Activated CD4-positive, alpha-beta memory T cell treated with anti-CD3 and anti-CD28 coated beads, Interleukin-2, amount 10 ng/mL, durations not matched to agents 7 days and 5 days (primary cell): ENCODE data around the gene RHOA. TPM values are rescaled to one million over a fixed set of nuclear protein-coding genes. Genes with fewer than 3 reads are reported as not detected.
"Not testable (repeated sequence)": the region's sequence is repeated elsewhere in the genome, so short reads cannot be mapped to it uniquely, and the experiment has no call there.

ENCODE experiments used
- CTCF ChIA-PET: fragments of 350-600 bp; sonication (Branson Sonifier 250); formaldehyde crosslinking; loops from one replicate; lab custom pipeline; 2021; ENCODE audit warnings: antibody characterized with exemption, inconsistent platforms; lab: Charles Lee
- POLR2A ChIA-PET: fragments of 350-600 bp; sonication (Branson Sonifier 250); formaldehyde crosslinking; loops from one replicate; lab custom pipeline; 2021; ENCODE audit warnings: antibody characterized with exemption; lab: Charles Lee
- DNase-seq: peaks from one replicate; pipeline ENCODE4 v3.0.0-alpha.2; 2020
- H3K27ac Mint-ChIP-seq: one replicate; pipeline ENCODE4 v1.8.0; 2021; ENCODE audit warnings: mild to moderate bottlenecking, mixed read lengths
- H3K27me3 Mint-ChIP-seq: one replicate; pipeline ENCODE4 v1.8.0; 2021; ENCODE audit warnings: mixed read lengths
- H3K36me3 Mint-ChIP-seq: one replicate; pipeline ENCODE4 v1.8.0; 2021; ENCODE audit warnings: low read depth, mixed read lengths
- H3K4me1 Mint-ChIP-seq: one replicate; pipeline ENCODE4 v1.8.0; 2021; ENCODE audit warnings: mixed read lengths
- H3K4me3 Mint-ChIP-seq: one replicate; pipeline ENCODE4 v1.8.0; 2021; ENCODE audit warnings: mild to moderate bottlenecking, mixed read lengths
- H3K9me3 Mint-ChIP-seq: one replicate; pipeline ENCODE4 v1.8.0; 2021; ENCODE audit warnings: mixed read lengths
- total RNA-seq, 2 experiments: library from RNA; stranded (reverse); gene quantifications; one replicate each; pipeline ENCODE4 v1.2.3, GENCODE V29; 2021

The RHOA gene
- total RNA-seq, 2 experiments from 2014 or later, result 504 to 505 TPM

DNA sequence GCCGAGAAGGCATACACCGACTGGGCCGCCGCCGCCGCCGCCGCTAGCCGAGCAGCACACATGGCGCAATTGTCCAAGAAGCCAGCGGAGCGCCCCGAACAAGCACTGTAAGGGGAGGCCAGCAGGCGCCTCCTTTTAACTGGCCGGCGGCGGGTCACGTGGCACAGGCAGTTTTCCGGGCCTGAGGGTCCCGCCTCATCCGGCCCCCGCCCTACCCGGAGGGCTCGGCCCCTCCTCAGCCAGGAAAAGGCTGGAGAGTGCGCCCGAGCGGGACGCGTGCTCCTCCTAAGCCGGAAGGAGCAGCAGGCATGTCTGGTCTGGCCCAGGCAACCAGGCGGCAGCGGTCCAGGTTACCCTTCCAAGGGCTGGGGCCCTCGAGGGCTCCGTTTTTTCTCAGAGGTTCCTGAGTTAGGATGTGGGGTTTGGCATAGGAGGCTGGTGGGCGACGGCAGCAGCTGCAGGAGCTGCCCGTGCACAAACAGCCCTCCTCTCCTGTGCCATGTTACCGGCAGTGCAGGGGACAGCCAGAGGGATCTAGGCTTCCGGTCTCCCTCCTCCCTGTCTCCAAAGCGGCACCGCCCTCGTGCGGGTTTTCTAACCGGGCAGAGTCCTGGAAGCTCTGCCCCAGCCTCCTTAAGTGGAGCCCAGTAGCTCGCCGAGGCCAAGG lies 53.4 kb downstream of the RHOA start, which contains the start of gene GPX1:
GPX1 (minus strand) TSS at position 137 of the 667 bp plus-strand sequence; CDS start at position 62, 75 bp downstream.
- Mint-ChIP-seq H3K9me3 (no peaks in the 10 kb centered on the region), H3K4me3 (peak within 1 kb of the TSS; percentile 90), H3K4me1 (peaks cover 39% of the 10 kb centered on the region), H3K27me3 (no peaks in the 10 kb centered on the region), H3K36me3 (peaks cover 55% of the 10 kb centered on the region), H3K27ac (peak within 1 kb of the TSS; percentile 86)
- POLR2A ChIA-PET, result interaction anchor here (0.8 to 4.5 kb wide), 12 partner anchors 8 to 89 kb away, joined by 3 to 55 read pairs (median 4); partner anchors contain the start of genes NICN1, RHOA, TCTA and USP4
- CTCF ChIA-PET, result interaction anchor here (1.1 to 2.6 kb wide), 4 partner anchors 18 to 91 kb away, joined by 6 to 11 read pairs (median 10); partner anchors contain the start of gene USP4
- DNase-seq, result peak; percentile 84

DNA sequence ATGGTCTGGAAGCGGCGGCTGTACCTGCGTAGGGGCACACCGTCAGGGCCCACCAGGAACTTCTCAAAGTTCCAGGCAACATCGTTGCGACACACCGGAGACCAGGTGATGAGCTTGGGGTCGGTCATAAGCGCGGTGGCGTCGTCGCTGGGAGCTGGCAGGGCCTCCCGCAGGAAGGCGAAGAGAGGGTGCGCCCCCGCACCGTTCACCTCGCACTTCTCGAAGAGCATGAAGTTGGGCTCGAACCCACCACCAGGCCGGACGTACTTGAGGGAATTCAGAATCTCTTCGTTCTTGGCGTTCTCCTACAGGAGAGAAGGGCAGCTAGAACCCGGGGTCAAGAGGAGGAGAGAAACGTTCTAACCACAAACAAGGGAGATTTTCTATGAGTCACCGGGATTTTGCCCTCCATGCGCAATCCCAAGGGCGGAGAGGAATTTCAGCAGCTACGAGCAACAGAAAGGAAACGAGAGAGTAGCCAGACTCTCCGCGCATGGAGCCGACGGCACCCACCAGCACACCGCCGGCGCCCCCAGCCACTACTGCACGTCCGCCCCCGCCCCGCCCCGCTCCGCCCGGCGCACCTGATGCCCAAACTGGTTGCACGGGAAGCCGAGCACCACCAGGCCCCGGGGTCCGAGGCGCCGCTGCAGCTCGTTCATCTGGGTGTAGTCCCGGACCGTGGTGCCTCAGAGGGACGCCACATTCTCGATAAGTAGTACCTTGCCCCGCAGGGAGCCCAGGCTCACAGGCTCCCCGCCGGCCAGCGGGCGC lies 54.1 kb downstream of the RHOA start:
- Mint-ChIP-seq H3K4me3 (peak overlapping the region; percentile 90), H3K27ac (peak overlapping the region; percentile 86), H3K4me1 (peaks cover 42% of the 10 kb centered on the region), H3K36me3 (peaks cover 51% of the 10 kb centered on the region)
- H3K27me3 Mint-ChIP-seq, H3K9me3 Mint-ChIP-seq: not testable (repeated sequence)
- ChIA-PET POLR2A (interaction anchor here (0.8 to 4.5 kb wide), 9 partner anchors 11 to 264 kb away, joined by 3 to 55 read pairs (median 4); partner anchors contain the start of genes NICN1, QRICH1, RHOA and TCTA), CTCF (interaction anchor here (0.9 to 2.6 kb wide), 4 partner anchors 15 to 92 kb away, joined by 3 to 11 read pairs (median 8); partner anchors contain the start of gene USP4)
- DNase-seq, result peak; percentile 49

DNA sequence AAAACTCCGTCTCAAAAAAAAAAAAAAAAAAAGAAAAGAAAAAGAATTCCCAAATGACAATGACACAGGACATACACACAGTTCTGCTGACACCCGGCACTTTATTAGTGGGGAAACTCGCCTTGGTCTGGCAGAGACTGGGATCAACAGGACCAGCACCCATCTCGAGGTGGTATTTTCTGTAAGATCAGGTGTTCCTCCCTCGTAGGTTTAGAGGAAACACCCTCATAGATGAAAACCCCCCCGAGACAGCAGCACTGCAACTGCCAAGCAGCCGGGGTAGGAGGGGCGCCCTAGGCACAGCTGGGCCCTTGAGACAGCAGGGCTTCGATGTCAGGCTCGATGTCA lies 54.7 kb downstream of the RHOA start:
- Mint-ChIP-seq H3K36me3 (peaks cover 46% of the 10 kb centered on the region), H3K27ac (peak overlapping the region; percentile 80), H3K4me1 (peaks cover 43% of the 10 kb centered on the region), H3K4me3 (peak overlapping the region; percentile 90)
- not testable (repeated sequence) for H3K9me3 Mint-ChIP-seq, DNase-seq, H3K27me3 Mint-ChIP-seq
- POLR2A ChIA-PET, result interaction anchor here (0.8 to 4.5 kb wide), 7 partner anchors 11 to 263 kb away, joined by 3 to 55 read pairs (median 4); partner anchors contain the start of genes NICN1, QRICH1, RHOA and TCTA
- CTCF ChIA-PET, result interaction anchor here (0.7 to 2.6 kb wide), 4 partner anchors 15 to 1256 kb away, joined by 3 to 11 read pairs (median 6); partner anchors contain the start of gene USP4

DNA sequence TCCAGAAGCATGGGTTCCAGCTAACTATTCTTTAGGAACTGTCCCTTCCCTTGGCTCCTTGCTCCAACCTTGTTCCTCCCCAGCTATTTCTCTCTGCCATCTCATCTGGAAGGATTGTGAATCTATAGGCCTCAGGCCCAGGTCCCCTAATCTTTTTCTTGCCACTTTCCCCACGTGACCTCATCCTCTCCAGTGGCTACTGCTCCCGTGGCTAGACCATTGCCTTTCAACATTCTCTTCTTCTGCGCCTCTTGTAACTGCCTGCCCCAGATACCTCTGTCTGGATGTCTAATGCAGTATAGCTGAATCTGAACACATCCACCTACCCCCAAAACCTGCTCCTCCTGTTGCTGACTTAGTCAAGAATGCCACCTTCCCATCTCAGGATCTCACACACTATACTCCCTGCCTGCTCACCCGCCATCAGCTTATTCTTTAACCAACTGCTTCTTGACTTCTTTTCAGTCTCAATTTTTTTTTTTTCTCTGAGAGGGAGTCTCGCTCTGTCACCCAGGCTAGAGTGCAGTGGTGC lies 58.8 kb downstream of the RHOA start:
- Mint-ChIP-seq H3K4me3 (no peak overlapping the region), H3K4me1 (peaks cover 35% of the 10 kb centered on the region), H3K36me3 (peaks cover 21% of the 10 kb centered on the region), H3K9me3 (no peaks in the 10 kb centered on the region), H3K27ac (no peak overlapping the region), H3K27me3 (no peaks in the 10 kb centered on the region)
- no peak for DNase-seq
- ChIA-PET CTCF (interaction anchor here (0.7 to 5.7 kb wide), 4 partner anchors 10 to 883 kb away, joined by 3 to 37 read pairs (median 7); partner anchors contain the start of genes GNAI2 and USP4), POLR2A (interaction anchor here (1.4 to 5.8 kb wide), 3 partner anchors 10 to 59 kb away, joined by 3 to 50 read pairs (median 13); partner anchors contain the start of genes RHOA, TCTA and USP4)

DNA sequence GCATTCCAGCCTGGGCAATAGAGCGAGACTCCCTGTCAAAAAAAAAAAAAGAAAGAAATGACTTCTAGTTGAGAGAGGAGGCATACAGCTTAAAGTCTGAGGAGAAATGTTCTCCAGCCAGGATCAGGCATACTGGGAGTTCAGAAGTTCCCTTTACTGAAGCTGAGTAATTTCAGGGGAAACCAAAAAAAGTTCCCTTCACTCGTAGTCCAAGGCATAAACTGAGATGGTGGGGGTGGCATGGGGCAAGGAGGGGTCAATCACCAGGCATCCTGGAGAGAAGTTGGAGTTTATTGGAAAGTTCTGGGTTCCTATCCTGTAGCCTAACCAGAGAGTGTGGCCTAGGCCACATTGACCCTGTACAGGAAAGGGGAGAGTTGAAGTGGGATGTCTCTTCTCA lies 59.5 kb downstream of the RHOA start:
- no peaks in the 10 kb centered on the region for H3K27me3 Mint-ChIP-seq
- H3K4me3 Mint-ChIP-seq, result no peak overlapping the region
- H3K9me3 Mint-ChIP-seq, result no peaks in the 10 kb centered on the region
- H3K36me3 Mint-ChIP-seq, result peaks cover 17% of the 10 kb centered on the region
- H3K27ac Mint-ChIP-seq, result peak overlapping the region; percentile 87
- CTCF ChIA-PET, result interaction anchor here (1.0 to 5.7 kb wide), 4 partner anchors 9 to 430 kb away, joined by 3 to 37 read pairs (median 7); partner anchors contain the start of gene USP4
- DNase-seq, result no peak
- POLR2A ChIA-PET, result interaction anchor here (1.4 to 5.8 kb wide), 4 partner anchors 10 to 60 kb away, joined by 3 to 50 read pairs (median 9); partner anchors contain the start of genes RHOA, TCTA and USP4
- peaks cover 31% of the 10 kb centered on the region for H3K4me1 Mint-ChIP-seq

DNA sequence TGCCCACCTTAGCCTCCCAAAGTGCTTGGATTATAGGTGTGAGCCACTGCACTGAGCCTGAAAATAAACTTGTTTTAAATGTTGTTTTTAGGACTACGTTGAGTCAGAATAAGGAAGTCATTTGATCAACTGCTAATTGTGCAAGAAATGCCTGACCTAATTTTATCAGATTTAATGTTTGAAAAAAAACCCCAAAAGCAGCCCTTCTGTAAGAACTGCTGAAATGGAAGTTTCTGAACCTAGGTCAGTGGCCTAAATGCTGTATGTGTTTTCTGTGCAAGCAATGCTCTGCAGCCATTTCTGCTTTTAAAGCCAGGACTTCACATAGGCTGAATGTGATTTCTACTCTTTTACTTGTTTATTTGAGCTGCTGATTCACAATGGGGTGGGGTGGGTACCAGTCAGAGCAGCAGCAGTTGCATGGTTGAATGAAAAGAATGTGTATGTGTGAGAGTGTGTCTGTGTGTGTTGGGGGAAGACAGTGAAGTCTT lies 60.2 kb downstream of the RHOA start:
- H3K36me3 Mint-ChIP-seq, result peaks cover 15% of the 10 kb centered on the region
- no peaks in the 10 kb centered on the region for H3K27me3 Mint-ChIP-seq
- H3K9me3 Mint-ChIP-seq, result no peaks in the 10 kb centered on the region
- peak overlapping the region; percentile 87 for H3K27ac Mint-ChIP-seq
- no peak for DNase-seq
- ChIA-PET CTCF (interaction anchor here (0.9 to 5.7 kb wide), 5 partner anchors 8 to 429 kb away, joined by 3 to 37 read pairs (median 6); partner anchors contain the start of gene USP4), POLR2A (interaction anchor here (1.4 to 5.8 kb wide), 4 partner anchors 9 to 60 kb away, joined by 3 to 50 read pairs (median 9); partner anchors contain the start of genes RHOA, TCTA and USP4)
- peaks cover 27% of the 10 kb centered on the region for H3K4me1 Mint-ChIP-seq
- no peak overlapping the region for H3K4me3 Mint-ChIP-seq

DNA sequence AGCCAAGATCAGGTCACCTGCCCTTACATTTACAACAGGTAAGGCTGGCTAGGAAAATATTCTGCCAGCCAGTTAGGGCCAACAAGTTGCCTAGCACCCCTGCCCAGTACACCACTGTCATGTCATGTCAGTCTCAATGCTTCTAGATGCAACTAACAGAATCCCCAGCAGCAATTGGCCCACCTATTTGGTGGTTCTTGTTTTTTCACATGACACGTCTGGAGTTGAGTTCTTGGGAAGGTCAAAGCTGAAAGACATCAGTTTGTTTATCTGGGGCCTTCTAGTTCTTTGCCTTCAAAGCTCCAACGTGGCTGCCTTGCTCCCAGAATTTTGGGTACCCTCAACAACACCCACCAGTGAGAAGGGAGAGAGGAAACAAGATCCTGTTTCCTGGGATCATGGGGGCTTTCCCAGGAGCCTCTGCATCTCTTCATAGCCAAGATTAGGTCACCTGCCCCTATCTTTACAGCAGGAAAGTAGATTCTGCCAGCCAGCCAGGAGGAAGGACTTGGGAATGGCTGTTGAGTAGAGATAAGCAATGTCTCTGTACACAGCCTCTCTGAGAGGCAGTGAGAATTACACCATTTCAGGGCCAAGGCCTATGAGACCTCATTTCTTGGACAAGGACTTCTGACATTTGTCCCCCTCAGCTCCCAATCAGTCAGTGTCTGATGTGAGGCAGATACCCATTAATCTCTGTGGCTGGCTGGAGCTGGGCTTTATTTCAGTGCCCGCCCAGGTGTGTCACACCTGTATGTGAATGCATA lies 62.2 kb downstream of the RHOA start:
- H3K27ac Mint-ChIP-seq, result no peak overlapping the region
- no peak overlapping the region for H3K4me3 Mint-ChIP-seq
- H3K4me1 Mint-ChIP-seq, result peaks cover 28% of the 10 kb centered on the region
- CTCF ChIA-PET, result interaction anchor here (5.7 kb wide), 1 partner anchor 10 kb away, joined by 37 read pairs; the partner anchor contains the start of gene USP4
- no peaks in the 10 kb centered on the region for H3K9me3 Mint-ChIP-seq
- POLR2A ChIA-PET, result interaction anchor here (1.0 to 5.8 kb wide), 2 partner anchors 9 to 10 kb away, joined by 3 to 50 read pairs; partner anchors contain the start of gene USP4
- H3K36me3 Mint-ChIP-seq, result peaks cover 3% of the 10 kb centered on the region
- no peaks in the 10 kb centered on the region for H3K27me3 Mint-ChIP-seq
- DNase-seq, result no peak

DNA sequence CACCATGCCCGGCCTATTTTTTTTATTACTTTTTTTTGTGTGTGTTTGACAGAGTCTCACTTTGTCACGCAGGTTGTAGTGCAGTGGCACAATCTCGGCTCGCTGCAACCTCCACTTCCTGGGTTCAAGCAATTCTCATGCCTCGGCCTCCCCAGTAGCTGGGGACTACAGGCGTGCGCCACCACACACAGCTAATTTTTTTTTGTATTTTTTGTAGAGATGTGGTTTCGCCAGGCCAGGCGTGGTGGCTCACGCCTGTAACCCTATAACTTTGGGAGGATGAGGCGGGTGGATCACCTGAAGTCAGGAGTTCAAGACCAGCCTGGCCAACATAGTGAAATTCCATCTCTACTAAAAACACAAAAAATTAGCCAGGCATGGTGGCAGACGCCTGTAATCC lies 63.4 kb downstream of the RHOA start:
- not testable (repeated sequence) for H3K36me3 Mint-ChIP-seq, H3K4me3 Mint-ChIP-seq, H3K27me3 Mint-ChIP-seq, H3K27ac Mint-ChIP-seq, H3K9me3 Mint-ChIP-seq, DNase-seq
- H3K4me1 Mint-ChIP-seq, result peaks cover 28% of the 10 kb centered on the region
- POLR2A ChIA-PET, result interaction anchor here (5.8 kb wide), 1 partner anchor 9 kb away, joined by 50 read pairs; the partner anchor contains the start of gene USP4
- CTCF ChIA-PET, result interaction anchor here (5.7 kb wide), 1 partner anchor 8 kb away, joined by 37 read pairs; the partner anchor contains the start of gene USP4

DNA sequence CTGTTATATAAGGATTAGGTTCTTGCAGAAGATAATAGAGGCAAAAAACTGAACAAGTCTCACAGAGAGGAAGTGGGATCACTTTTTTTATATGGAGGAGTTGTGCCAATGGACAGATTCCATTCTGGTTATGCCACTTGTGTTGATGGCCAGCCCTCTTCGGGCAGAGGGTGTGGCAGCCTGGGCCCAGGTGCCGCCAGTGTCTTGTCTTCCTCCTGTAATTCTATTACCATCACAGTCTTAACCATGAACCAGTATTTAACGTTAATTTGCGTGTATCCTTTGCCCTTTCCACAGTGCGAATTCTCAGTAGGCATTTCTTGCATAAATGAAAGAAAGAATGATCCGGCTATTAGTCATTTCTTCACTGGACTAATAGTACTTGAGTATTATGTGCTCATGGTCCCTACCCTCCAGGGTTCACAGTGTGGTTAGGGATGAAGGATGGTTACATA lies 65.0 kb downstream of the RHOA start:
- Mint-ChIP-seq H3K9me3 (no peaks in the 10 kb centered on the region), H3K27me3 (no peaks in the 10 kb centered on the region), H3K27ac (no peak overlapping the region), H3K4me1 (peaks cover 23% of the 10 kb centered on the region), H3K36me3 (no peaks in the 10 kb centered on the region), H3K4me3 (no peak overlapping the region)
- ChIA-PET POLR2A (no interaction called here), CTCF (interaction anchor here (0.6 kb wide), 1 partner anchor 848 kb away, joined by 4 read pairs; no protein-coding TSS in a partner anchor)
- DNase-seq, result no peak

DNA sequence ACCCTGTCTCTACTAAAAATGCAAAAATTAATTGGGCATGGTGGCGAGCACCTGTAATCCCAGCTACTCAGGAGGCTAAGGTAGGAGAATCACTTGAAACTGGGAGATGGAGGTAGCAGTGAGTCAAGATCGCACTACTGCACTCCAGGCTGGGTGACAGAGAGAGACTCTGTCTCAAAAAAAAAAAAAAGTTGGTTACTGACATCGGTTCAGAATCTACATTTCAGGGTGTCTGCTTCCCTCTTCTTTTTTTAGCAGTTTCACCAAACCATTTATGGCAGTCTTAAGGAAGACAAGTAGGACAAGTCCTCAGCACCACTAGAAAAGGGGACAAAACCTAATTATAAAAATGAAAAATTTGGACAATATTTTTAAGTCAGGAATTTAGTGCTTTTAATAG lies 68.6 kb downstream of the RHOA start:
- CTCF ChIA-PET, result interaction anchor here (1.0 to 1.4 kb wide), 3 partner anchors 9 to 66 kb away, joined by 3 to 8 read pairs (median 3); no protein-coding TSS in a partner anchor
- Mint-ChIP-seq H3K27ac (no peak overlapping the region), H3K27me3 (no peaks in the 10 kb centered on the region), H3K36me3 (peaks cover 12% of the 10 kb centered on the region), H3K4me1 (peaks cover 38% of the 10 kb centered on the region), H3K4me3 (no peak overlapping the region), H3K9me3 (no peaks in the 10 kb centered on the region)
- POLR2A ChIA-PET, result interaction anchor here (1.0 to 2.4 kb wide), 2 partner anchors 9 to 15 kb away, joined by 3 to 15 read pairs; partner anchors contain the start of gene GPX1
- DNase-seq, result no peak

DNA sequence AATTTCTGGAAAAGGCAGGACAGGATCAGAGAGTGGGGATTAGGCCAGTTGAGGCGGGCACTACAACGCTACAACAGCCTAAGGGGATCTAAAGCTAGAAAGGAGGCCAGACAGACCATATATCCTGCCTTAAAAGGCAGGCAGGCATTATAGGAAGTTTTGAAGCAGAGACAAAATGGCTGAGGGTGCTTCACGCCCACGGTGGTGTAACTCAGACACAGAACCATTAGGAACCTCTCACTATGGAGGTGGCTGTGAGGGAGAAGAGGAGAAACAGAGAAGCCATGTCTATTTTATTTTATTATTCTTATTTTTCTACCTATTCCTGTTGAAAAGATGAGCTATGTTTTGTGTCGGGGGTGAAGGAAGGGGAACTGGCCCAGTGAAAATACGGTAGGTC lies 69.8 kb downstream of the RHOA start:
- peak overlapping the region; percentile 36 for H3K4me3 Mint-ChIP-seq
- POLR2A ChIA-PET, result interaction anchor here (1.0 kb wide), 1 partner anchor 10 kb away, joined by 3 read pairs; no protein-coding TSS in a partner anchor

More for the DNA sequence above, 69.8 kb downstream of the RHOA start:
- CTCF ChIA-PET, result interaction anchor here (1.1 to 1.4 kb wide), 2 partner anchors 16 to 107 kb away, joined by 3 to 8 read pairs; no protein-coding TSS in a partner anchor
- DNase-seq, result no peak
- Mint-ChIP-seq H3K27ac (peak overlapping the region; percentile 87), H3K9me3 (no peaks in the 10 kb centered on the region), H3K4me1 (peaks cover 41% of the 10 kb centered on the region), H3K27me3 (no peaks in the 10 kb centered on the region), H3K36me3 (peaks cover 15% of the 10 kb centered on the region)
